Gastroesophageal sphincter (tissue), 3 donors: ENCODE data around the gene LONRF2.

Source experiments
- CTCF ChIP-seq, 4 experiments: fragments of 200-600 bp in 2 of 4; fragments of 450-650 bp in 2 of 4; sonication (generic) in 1 of 4; IDR thresholded peaks; one replicate each; pipeline ENCODE4 v1.5.1; 2017 to 2019; ENCODE audit warnings: antibody characterized with exemption in 4 of 4, mild to moderate bottlenecking in 2 of 4, moderate library complexity in 2 of 4
- POLR2A ChIP-seq, 2 donors: fragments of 450-650 bp; IDR thresholded peaks; one replicate each; pipeline ENCODE4 v1.6.1; 2017; ENCODE audit warnings: antibody characterized with exemption in 2 of 2, mild to moderate bottlenecking in 2 of 2, moderate library complexity in 1 of 2

- TF ChIP-seq CTCF (IDR thresholded peaks at IDR 0.05) (no peak), POLR2A (IDR thresholded peaks at IDR 0.05) (no peak)
These were observed 37.3 kb downstream of the LONRF2 start for GRCh38 chr2:100285011-100285410.
